Activated T-cell treated with anti-CD3 and anti-CD28 coated beads, Interleukin-2, amount 50 U/mL, for 1 hour (primary cell): ENCODE results near the gene NRSN1.
"Not testable (repeated sequence)": the region's sequence is repeated elsewhere in the genome, so short reads cannot be mapped to it uniquely, and the experiment has no call there.

ENCODE experiments used
- DNase-seq: peaks from one replicate; pipeline ENCODE4 v3.0.0-alpha.2; 2020

Gene NRSN1

DNA sequence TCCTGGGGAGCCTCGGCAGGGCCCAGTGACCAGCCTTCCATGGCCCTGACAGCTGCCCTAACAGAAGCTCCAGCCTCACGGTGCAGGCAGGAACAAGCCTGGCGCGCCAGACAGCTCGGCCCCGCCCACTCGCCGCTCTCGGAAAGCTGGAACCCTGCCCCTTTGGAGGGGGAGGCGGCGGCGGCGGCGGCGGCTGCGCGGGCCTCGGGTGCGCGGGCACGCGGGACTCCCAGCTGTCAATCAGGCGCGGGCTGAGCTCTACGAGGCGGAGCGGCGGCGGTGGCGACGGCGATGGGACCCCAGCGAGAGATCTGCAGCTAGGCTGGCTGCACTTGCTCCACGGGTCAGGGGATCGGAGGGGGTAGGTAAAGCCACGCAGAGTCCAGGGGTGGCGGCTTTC, at the start of gene NRSN1:
Gene NRSN1, plus strand, starts transcription at position 236 of the 400 bp plus-strand sequence. CDS start 8,113 bp downstream, outside the sequence.
- no peak for DNase-seq

GRCh38 chr6:24078200-24078599, 47.8 kb upstream of the NRSN1 start:
- DNase-seq = no peak

DNA sequence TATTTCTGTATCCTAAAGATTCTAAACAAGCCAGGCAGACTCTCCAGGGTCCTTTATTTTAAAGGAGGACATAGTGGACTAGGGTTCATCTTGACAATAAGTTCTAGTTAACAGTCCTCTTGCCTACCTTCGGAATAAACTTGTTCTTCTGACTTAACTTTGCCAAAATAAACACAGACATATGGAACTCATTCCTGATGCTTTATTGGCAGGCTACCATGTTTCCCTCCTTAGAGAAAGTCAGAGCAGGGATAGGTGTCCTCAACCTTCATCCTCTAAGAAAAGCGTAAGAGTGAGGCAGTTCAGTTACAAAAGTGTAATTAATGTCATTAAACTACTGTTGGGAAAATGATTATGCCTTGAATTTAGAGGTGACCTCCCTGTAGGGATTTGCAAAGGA, 46.9 kb upstream of the NRSN1 start:
- DNase-seq = no peak

GRCh38 chr6:24080711-24081110, 45.3 kb upstream of the NRSN1 start:
- DNase-seq = no peak

DNA sequence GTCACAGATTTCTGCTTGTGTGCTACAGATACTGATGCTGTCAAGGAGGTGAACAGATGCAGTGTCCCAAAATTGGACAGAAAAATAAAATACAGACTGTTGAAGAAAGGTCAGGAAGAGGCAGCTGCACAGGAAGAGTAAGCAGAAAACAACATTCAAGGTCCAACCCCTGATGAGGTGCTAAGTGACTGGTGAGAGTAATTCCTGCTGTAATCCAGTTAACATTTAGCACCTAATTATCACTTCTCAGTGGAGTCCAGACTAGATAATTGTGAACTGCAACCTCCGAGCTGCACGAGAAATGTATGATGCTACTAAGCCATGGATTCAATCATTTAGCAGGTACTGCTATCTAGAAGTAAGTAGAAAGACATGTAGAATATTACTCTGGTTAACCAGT, 36.3 kb upstream of the NRSN1 start:
- no peak for DNase-seq

DNA sequence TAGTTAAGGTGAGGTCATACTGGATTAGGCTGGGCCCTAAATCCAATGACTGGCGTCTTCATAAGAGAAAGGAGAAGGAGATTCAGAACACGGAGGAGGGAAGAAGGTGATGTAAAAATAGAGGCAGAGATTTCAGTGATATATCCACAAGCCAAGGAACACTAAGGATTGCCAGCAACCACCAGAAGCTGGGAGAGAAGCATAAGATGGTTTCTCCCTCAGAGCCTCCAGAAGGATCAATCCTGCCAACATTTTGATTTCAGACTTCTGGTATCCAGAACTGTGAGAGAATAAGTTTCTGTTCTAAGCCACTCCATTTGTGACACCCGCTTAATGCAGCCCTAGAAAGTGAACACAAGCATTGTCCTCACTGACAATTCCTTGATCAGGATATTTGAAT, 33.6 kb upstream of the NRSN1 start:
- no peak for DNase-seq

DNA sequence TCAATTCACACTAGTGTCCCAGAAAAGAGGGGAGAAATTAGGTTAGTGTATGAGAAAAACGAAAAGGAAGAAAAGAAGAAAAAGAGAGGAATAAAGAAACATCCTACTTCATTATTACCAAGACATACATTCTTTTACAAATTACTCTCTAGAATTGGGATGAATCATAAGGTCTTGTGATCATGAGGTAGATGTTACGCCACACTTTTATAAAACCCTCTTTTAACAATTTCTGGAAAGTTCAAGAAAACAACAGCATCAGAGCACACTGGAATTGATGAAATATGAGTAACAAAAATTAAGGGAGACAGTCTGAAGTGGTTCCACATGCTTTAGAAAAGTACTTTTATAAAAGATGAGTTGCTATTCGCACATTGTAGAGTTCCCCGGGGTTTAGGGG, 32.6 kb upstream of the NRSN1 start:
- DNase-seq = no peak

DNA sequence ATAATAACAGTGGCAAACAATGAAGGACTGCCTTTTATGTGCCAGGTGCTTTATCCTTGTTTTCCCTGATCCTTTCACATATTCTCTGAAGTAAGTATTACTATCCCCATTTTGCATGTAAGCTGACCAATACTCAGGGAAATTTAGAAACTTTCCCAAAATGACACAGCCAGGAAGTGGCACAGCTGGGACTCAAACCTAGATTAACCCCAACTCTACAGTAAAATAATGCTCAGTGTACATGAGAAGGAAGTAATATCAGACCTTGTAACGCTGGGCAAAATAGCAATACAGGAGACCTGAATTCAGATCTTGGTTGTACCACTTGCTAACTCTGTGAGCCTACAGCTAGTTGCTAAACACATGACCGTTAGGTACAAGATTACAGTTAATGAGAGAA, 26.8 kb upstream of the NRSN1 start:
- no peak for DNase-seq

DNA sequence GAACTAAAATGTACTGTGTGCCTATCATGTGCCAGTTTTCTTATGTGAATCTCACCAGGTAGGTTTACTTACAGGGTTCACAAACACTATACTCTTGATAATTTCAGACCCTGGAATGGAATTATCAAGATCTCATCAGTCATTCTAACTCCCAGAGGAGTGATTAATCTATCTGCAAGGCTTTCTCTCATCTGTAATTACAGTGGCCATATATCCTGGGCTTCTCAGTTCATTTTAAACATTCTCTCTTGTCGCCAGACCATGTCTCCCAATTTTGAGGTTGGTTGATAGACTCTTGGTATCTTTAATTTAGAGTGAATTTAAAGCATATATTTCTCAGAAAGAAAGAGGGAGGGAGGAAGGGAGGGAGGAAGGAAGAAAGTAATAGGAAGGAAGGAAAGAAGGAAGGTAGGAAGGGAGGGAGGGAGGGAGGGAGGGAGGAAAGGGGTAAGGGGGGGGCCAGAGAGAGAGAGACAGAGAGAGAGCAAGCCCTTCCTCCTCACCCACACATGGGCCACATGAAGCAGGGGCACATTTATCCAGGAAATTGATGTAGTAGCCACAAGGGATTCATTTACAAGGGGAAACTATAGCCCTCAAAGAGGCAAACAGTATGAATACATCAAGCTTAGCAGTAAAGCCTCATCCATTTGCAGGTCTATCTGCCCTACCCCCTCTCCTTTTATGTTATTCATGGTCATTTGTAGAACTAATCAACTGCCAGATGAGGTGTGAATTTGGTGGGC, 25.8 kb upstream of the NRSN1 start:
- DNase-seq = no peak

DNA sequence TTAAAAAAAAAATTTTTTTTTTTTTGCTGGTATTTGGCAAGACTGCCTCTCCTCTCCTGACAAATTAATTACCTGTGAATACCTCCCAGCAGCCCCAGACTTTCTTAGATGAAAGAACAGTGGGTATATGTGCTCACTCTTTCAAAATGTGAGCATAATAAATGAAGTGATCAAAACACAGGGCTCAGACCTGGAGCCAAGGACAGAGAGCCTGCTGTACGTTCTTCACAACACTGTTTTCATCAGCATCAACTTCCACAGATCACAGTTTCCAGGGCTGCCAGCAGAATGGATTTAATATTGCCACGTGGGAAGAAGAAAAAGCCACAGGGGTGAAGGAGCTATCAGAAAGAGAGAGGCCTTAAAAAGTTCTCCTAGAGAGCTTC, 25.3 kb upstream of the NRSN1 start:
- no peak for DNase-seq

GRCh38 chr6:24105191-24105590, 20.8 kb upstream of the NRSN1 start:
- no peak for DNase-seq

DNA sequence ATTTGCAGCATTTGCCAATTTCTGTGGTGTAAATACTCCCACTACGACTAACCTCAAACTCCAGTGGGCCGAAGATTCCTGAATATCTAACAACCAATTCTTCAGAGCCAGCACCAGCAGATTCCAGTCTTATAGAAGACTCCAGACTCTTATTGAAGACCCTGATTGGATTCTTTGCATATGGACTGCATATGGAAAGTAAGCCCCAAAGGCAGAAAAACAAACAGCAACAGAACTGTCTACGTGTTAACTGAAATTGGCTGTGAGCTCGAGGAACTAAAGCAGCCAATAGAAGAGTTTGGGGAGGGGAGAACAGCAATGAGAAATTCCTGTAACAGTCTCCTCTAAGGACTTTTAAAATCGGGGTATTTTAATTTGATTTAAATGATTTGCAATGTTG, 19.7 kb upstream of the NRSN1 start:
- DNase-seq = no peak

GRCh38 chr6:24107294-24107693, 18.7 kb upstream of the NRSN1 start:
- DNase-seq = no peak

DNA sequence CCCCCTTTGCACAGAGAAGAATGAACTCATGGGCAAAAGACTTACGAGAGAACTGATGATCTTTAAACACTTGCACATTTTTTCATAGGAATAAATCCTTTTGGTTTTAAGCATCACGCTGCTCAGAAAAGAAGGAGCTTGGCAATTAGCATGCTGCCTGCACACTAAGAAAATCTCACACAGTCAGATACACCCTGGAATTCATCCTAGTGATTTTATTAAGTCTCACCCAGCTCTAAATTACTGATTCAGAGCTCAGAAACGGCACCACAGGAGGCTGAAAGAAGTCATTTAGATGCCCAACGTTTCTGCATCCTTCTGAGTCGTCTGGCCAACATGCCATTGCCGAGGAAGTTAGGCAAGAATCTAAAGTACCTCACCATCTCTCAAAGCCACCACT, 18.0 kb upstream of the NRSN1 start:
- DNase-seq = no peak

- no peak for DNase-seq
Observed at GRCh38 chr6:24110417-24110816, 15.6 kb upstream of the NRSN1 start.

- DNase-seq = no peak
Observed at GRCh38 chr6:24113891-24114290, 12.1 kb upstream of the NRSN1 start.

DNA sequence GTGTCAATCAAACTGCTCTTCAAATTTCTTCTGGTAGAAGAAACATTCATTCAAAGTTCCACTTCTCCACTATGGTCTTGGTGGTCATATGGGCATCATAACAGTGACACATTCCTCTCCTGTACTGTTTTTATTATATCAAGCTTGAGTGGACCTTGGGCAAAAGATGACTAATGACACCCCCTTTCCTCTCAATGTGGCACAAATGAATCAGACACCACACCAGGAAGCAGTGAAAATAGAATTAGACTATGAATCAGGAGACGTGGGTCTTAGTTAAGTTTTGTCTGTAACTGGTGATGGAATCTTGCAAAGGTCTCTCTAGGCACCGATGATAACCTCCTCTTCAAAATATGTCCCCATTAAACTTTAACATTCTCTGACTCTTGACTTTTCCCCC, 9.0 kb upstream of the NRSN1 start:
- DNase-seq = no peak

- DNase-seq = no peak
Observed at GRCh38 chr6:24122139-24122538, 3.9 kb upstream of the NRSN1 start.

DNA sequence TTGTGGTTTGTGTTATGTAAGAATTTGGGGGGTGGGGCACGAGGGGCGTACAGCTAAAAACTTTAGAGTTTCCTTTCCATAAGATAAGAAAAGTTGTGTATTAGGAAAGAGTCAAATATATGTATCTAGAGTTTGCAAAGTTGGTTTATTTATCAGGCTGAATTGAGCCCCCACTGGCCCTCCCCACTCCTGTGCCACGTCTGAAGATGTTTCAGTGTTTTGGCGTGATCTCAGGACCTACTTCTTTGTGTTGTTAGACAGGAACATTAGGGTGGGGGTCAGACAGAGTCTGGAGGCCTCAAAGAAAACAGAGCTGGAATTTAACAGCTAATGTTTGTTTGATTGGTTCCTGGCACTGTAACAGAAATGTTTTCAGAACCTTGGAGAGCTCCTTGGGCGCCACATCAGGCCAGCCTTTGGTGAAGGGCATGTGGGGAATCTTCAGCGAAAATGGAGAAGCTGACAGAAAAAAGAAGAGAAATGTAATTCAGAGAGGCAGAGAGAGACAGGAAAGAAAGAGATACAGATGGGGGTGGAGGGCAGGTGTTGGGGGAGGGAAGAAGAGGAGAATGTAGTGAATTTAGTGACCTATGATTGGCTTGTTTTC, 674 bp downstream of the NRSN1 start:
- no peak for DNase-seq

DNA sequence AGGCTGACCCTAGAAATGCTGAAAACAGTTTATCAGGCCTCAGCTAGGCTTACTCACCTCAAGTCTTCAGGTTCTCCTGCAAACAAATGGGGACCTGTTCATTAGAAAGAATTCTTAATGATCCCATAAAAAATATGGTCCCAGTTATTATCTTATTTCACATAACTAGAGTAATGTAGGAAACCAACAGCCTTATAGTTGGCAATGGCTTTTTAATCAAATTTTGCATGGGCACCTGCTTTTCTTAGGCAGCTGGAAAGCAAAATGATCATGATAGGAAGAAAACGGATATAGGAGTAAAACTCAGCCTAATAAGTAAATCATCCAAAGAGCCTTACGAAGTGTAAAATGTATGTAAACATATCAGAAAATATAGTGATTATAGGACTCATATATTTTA, 1.3 kb downstream of the NRSN1 start:
- no peak for DNase-seq

- DNase-seq = no peak
Observed at GRCh38 chr6:24131751-24132150, 5.7 kb downstream of the NRSN1 start.

DNA sequence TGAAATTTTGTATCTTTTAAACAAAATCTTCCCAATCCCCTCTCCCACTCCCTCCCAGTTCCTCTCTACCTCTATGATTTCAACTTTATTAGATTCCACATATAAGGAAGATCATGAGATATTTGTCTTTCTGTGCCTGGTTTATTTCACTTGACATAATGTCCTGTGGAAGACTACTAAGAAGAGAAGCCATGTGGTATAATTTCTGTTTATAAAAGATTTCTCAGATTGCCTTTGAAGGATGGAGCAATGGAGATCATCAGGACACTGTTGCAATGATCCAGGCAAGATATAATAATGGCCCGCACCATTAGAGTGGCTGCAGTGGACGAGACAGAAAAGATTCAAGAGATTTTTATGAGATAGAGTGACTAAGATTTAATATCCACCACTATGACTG, 13.1 kb downstream of the NRSN1 start:
- no peak for DNase-seq

GRCh38 chr6:24139639-24140038, 13.6 kb downstream of the NRSN1 start:
- no peak for DNase-seq

- no peak for DNase-seq
Observed at GRCh38 chr6:24140591-24140990, 14.6 kb downstream of the NRSN1 start.

GRCh38 chr6:24142733-24143132, 16.7 kb downstream of the NRSN1 start:
- DNase-seq = not testable (repeated sequence)
